ENCODE data around the gene WFS1.

The WFS1 gene

DNA sequence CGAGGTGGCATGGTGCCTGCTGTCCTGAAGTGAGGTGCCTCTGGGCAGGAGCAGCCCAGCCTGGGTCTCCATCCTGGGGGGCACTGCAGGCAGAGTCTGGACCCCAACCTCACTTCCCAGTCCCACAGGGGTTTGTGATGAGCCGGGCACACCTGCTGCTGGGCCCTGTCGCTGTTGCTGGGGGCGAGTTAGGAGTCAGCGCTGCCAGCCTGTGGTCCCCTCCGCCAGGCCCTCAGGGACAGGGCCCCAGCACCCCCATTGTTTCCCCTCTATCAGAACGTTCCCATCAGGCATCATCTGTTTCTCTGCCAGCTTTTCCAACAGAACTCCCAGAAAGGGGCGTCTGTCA lies 23.4 kb downstream of the WFS1 start:
- in situ Hi-C loops (cut with HindIII; ENCODE audit: low pct_unique_long_range_greater_than_20kb, low sequenced_read_pairs) = no loop called here
- TF ChIP-seq JUND (IDR thresholded peaks at IDR 0.05; ENCODE audit: low read depth) = no peak

GRCh38 chr4:6293661-6294060 lies 24.0 kb downstream of the WFS1 start:
- in situ Hi-C loops (cut with HindIII; ENCODE audit: low pct_unique_long_range_greater_than_20kb, low sequenced_read_pairs) = no loop called here
- TF ChIP-seq JUND (IDR thresholded peaks at IDR 0.05; ENCODE audit: low read depth) = no peak
- DNase-seq (ENCODE audit: low read depth in 1 of 2, low spot score in 1 of 2) = no peak

More for the DNA sequence above, 23.4 kb downstream of the WFS1 start:
- DNase-seq (ENCODE audit: low read depth in 1 of 2, low spot score in 1 of 2) = no peak

GRCh38 chr4:6294705-6295421 lies 25.2 kb downstream of the WFS1 start:
- no peak for DNase-seq (ENCODE audit: low read depth in 1 of 2, low spot score in 1 of 2)
- in situ Hi-C loops (cut with HindIII; ENCODE audit: low pct_unique_long_range_greater_than_20kb, low sequenced_read_pairs) = no loop called here
- TF ChIP-seq JUND (IDR thresholded peaks at IDR 0.05; ENCODE audit: low read depth) = no peak

DNA sequence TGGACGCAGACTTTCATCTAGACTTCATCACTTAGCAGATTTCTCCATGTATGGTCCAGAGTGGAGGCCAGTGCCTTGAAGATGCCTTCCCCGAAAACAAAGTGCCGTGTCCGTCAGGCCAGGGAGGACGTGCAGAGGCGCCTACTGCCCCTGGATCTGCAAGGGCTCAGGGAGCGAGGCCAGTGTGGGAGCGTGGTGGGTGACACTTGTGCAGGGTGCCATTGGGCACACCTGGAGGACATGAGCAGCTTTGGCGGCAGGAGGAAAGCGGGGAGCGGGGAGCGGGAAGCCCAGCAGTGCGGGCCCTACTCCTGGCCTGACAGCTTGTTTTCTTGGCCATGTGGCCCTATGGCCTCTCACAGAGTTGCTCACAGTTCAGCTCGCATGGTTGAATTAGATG lies 25.8 kb downstream of the WFS1 start:
- in situ Hi-C loops (cut with HindIII; ENCODE audit: low pct_unique_long_range_greater_than_20kb, low sequenced_read_pairs) = no loop called here
- DNase-seq (ENCODE audit: low read depth in 1 of 2, low spot score in 1 of 2) = no peak
- TF ChIP-seq JUND (IDR thresholded peaks at IDR 0.05; ENCODE audit: low read depth) = no peak

DNA sequence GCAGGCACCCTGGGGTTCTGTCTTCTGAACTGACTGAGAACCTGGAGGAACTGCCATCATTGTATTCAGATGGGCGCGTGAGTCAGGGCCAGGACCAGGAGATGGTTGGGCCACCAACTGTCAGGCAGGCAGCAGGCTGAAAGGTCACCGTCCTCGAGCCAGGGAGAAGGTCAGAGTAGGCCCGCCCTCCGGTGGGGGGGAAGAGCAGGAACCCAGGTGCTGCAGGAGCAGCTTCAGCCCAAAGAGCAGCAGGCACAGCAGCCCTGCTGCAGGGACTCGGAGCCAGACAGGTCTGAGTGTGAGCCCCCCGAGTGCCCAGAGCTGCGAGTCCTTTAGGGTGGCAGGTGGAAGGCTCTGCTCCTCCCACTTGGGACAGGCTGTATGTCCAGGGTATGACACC lies 26.4 kb downstream of the WFS1 start:
- no peak for TF ChIP-seq JUND (IDR thresholded peaks at IDR 0.05; ENCODE audit: low read depth)
- in situ Hi-C loops (cut with HindIII; ENCODE audit: low pct_unique_long_range_greater_than_20kb, low sequenced_read_pairs) = no loop called here
- no peak for DNase-seq (ENCODE audit: low read depth in 1 of 2, low spot score in 1 of 2)

DNA sequence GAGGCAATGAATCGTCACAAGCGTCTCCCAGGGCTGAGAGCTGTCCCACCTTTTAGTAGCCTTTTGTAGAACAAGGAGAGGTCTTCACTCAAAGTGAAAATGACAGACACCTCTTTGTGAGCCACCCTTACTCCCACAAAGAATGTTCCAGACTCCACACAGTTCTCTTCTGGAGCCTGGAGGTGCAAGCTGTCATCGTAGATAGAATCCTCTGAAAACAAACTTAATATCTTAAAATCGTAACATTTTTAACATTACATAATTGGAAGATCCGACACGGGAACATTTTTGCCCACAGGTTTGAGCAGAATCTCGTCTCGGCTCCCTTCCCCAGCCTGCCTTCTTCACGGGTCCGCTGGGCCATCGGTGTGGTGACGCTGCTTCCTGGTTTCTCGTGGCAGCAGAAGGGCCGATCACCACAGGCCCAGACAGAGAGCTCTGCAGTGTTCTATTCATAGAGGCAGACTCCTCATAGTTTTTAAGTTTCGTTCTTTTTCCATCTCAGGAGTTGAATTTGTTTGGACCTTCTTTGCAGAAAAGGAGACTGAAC lies 27.7 kb downstream of the WFS1 start:
- no peak for DNase-seq (ENCODE audit: low read depth in 1 of 2, low spot score in 1 of 2)
- in situ Hi-C loops (cut with HindIII; ENCODE audit: low pct_unique_long_range_greater_than_20kb, low sequenced_read_pairs) = no loop called here
- TF ChIP-seq JUND (IDR thresholded peaks at IDR 0.05; ENCODE audit: low read depth) = no peak

GRCh38 chr4:6298035-6298434 lies 28.4 kb downstream of the WFS1 start:
- no peak for DNase-seq (ENCODE audit: low read depth in 1 of 2, low spot score in 1 of 2)
- TF ChIP-seq JUND (IDR thresholded peaks at IDR 0.05; ENCODE audit: low read depth) = no peak
- in situ Hi-C loops (cut with HindIII; ENCODE audit: low pct_unique_long_range_greater_than_20kb, low sequenced_read_pairs) = no loop called here

- no peak for DNase-seq (ENCODE audit: low read depth in 1 of 2, low spot score in 1 of 2)
- no peak for TF ChIP-seq JUND (IDR thresholded peaks at IDR 0.05; ENCODE audit: low read depth)
- in situ Hi-C loops (cut with HindIII; ENCODE audit: low pct_unique_long_range_greater_than_20kb, low sequenced_read_pairs) = no loop called here
Measured at GRCh38 chr4:6298852-6299251, 29.2 kb downstream of the WFS1 start.

DNA sequence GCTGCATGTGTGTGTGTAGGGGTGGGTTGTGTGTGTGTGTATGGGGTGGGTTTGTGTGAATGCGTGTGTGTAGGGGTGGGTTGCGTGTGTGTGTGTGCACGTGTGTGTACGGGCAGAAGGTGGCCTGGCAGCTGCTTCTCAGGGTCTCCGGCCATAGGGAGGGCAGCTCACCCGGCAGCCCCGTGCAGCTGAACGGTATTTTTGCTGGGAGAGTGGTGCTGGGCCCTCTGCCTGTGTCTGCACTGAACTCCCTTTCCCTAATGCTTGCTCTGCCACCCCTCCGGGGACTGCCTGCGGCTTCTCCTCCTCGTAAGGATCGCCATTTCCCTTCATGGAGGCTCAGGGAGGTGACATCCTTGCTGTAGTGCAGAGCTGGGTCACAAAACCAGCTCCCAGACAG lies 30.2 kb downstream of the WFS1 start:
- in situ Hi-C loops (cut with HindIII; ENCODE audit: low pct_unique_long_range_greater_than_20kb, low sequenced_read_pairs) = no loop called here
- no peak for DNase-seq (ENCODE audit: low read depth in 1 of 2, low spot score in 1 of 2)
- TF ChIP-seq JUND (IDR thresholded peaks at IDR 0.05; ENCODE audit: low read depth) = no peak

DNA sequence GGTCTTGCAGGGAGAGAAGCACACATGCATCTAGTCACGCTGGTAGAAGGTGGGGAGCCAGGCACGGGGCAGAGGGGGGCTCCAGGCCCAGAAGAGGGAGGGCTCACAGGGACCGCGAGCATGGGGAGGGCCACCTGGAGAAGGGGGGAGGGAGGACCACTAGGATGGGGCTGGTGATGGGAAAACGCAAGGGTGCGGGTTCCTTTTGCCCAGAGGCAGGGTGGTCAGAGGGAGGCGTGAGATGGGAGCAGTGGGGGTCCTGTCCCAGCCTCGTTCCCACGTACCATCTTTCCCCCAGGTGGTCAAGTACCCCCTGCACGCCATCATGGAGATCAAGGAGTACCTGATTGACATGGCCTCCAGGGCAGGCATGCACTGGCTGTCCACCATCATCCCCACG lies 30.7 kb downstream of the WFS1 start:
- in situ Hi-C loops (cut with HindIII; ENCODE audit: low pct_unique_long_range_greater_than_20kb, low sequenced_read_pairs) = no loop called here
- no peak for DNase-seq (ENCODE audit: low read depth in 1 of 2, low spot score in 1 of 2)
- TF ChIP-seq JUND (IDR thresholded peaks at IDR 0.05; ENCODE audit: low read depth) = no peak

DNA sequence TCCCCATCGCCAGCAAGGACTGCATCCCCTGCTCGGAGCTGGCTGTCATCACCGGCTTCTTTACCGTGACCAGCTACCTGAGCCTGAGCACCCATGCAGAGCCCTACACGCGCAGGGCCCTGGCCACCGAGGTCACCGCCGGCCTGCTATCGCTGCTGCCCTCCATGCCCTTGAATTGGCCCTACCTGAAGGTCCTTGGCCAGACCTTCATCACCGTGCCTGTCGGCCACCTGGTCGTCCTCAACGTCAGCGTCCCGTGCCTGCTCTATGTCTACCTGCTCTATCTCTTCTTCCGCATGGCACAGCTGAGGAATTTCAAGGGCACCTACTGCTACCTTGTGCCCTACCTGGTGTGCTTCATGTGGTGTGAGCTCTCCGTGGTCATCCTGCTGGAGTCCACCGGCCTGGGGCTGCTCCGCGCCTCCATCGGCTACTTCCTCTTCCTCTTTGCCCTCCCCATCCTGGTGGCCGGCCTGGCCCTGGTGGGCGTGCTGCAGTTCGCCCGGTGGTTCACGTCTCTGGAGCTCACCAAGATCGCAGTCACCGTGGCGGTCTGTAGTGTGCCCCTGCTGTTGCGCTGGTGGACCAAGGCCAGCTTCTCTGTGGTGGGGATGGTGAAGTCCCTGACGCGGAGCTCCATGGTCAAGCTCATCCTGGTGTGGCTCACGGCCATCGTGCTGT lies 31.5 kb downstream of the WFS1 start:
- in situ Hi-C loops (cut with HindIII; ENCODE audit: low pct_unique_long_range_greater_than_20kb, low sequenced_read_pairs) = no loop called here
- DNase-seq (ENCODE audit: low read depth in 1 of 2, low spot score in 1 of 2) = no peak
- no peak for TF ChIP-seq JUND (IDR thresholded peaks at IDR 0.05; ENCODE audit: low read depth)

GRCh38 chr4:6301732-6302442 lies 32.2 kb downstream of the WFS1 start:
- no peak for DNase-seq (ENCODE audit: low read depth in 1 of 2, low spot score in 1 of 2)
- no peak for TF ChIP-seq JUND (IDR thresholded peaks at IDR 0.05; ENCODE audit: low read depth)
- in situ Hi-C loops (cut with HindIII; ENCODE audit: low pct_unique_long_range_greater_than_20kb, low sequenced_read_pairs) = no loop called here

DNA sequence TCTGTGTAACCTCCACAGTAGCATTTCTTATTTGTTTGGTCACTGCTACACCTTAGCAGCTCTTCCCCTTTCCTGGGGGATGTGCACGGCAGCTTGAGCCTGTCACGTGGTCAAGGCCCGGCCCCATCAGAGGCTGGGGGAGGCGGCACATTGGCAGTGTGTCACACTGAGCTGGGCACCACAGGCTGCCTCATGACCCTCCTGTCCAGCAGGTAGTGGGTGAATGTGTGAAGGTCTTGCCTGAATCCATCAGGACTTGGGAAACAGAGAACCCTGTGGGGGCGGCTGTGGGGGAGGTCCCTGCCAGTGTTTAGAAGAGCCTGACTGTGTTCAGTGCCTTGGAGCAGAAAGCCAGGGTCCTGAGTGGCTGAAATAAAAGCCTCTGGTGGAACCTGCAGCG lies 33.2 kb downstream of the WFS1 start:
- DNase-seq (ENCODE audit: low read depth in 1 of 2, low spot score in 1 of 2) = no peak
- in situ Hi-C loops (cut with HindIII; ENCODE audit: low pct_unique_long_range_greater_than_20kb, low sequenced_read_pairs) = no loop called here
- no peak for TF ChIP-seq JUND (IDR thresholded peaks at IDR 0.05; ENCODE audit: low read depth)

All from T47D (cell line).